HG03565 (cell line): ENCODE results near the gene FLT1.

ENCODE experiments used
- ATAC-seq: cut with Tn5 transposase; IDR thresholded peaks from one replicate; pipeline ENCODE4 v1.9.1; 2021; ENCODE audit warnings: mild to moderate bottlenecking, moderate library complexity; ENCODE audit not compliant: unreplicated experiment

FLT1 gene

DNA sequence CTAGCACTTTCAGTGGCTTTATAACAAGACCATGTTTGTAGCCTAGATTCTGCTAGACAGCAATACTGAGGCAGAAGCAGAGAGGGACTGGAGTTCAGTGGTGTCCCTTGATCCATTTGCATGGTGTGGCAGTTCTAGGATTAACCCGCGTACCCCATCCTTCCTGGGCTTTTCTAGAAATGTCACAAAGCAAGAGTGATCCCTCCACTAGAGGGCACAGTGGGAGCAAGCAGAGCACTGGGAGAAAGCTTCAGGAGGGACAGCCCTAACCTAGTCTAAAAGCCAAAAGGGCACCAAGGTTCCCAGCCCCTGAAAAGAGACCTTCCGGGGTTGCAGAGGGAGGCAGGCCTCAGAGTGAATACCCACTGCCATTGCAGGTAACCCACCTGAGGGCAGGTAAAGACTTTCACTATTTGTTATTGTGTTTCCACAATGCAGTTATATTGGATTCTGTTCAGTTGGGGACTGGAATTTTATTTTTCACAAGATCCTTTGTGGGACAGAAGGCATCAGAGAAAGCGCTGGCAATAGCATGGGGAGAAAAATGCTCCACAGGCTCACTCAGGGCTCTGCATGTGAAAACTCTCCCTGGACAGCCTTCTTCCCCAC, 170.6 kb downstream of the FLT1 start:
- ATAC-seq: no peak

DNA sequence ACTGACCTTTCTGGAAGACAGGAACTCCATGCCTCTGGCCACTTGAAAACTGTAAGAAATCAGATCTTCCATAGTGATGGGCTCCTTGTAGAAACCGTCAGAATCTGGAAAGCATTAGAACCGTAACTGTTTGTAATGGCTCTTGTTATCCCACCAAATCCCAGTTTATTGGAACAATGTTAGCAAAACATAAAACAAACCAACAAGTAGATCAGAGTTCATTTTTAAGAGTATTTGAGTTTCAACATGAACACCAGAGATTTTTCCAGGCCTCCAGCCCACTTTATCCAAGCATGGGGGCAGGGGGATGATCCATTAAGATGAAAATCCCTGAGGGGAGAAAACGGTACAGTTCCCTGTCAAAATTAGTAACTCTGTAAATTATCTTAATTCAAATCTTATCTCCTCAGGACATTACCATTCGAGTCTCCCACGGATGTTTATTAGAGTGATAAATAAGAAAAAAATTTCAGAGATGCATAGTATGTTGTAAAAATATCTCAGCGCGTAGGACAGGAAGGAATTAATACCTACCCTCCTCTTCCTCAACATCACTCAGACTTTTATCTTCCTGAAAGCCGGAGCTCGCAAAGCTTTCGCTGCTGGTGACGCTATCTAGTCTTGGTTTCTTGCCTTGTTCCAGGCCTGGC, 172.5 kb downstream of the FLT1 start:
- ATAC-seq: no peak

DNA sequence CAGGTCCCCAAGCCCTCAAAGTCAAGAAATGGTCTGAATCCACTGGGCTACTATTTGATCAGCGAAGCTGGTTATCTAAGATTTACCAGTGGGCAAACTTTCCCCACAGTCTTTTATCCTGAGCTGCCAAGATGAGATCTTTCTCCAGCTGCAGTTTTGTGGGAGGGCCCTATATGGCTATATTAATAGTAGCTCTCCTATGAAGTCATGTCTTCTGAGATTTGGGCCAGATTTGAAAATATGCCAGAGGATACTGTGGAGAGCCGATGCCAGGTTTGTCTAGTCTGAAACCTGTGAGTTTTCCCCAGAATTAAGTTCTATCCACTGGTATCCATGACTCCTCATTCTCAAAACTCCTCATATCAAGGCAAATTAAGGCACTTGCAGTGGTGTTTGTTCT, 173.2 kb downstream of the FLT1 start:
- no peak for ATAC-seq

DNA sequence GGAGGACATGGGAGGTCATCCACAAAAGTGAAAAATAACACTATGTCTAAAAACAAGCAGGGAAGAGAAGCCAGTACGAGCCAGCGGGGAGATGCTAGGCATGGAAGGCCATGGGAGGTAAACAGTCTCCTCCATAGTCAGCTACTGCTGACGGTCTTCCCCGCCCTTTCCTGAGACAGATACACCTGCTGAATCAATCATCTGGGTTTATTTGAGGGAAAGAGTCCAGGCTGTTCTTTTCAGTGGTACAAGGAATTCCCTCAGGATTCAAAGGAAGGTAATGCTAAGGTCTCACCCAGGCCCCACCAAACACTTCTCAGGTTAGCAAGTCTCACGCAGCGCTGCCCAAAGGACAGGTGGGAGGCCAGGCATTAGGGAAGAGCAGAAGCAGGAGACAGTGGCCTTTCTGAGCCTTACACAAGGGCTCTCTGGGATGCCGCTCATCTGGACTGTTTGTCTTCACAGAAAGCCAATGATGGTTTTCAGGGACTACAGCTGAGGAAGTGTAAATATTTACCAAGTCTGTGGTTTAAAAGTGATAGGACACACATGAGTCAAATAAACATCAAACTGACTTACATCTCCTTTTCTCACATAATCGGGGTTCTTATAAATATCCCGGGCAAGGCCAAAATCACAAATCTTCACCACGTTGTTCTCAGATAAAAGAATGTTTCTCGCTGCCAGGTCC, 173.9 kb downstream of the FLT1 start:
- no peak for ATAC-seq

DNA sequence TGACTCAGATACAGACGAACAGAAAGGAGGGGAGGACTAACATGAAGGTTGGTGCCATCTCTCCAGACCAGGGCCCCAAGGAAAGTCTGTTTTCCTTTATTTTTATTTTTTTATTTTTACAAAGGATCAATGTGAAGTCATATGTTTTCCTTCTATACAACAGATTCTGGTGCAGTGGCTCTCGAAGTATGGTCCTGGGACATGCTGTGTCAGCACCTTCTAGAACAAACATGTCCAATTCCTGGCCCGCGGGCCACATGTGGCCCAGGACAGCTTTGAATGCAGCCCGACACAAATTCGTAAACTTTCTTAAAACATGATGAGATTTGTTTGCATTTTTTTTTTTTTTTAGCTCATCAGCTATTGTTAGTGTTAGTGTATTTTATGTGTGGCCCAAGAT, 174.7 kb downstream of the FLT1 start:
- ATAC-seq: no peak

DNA sequence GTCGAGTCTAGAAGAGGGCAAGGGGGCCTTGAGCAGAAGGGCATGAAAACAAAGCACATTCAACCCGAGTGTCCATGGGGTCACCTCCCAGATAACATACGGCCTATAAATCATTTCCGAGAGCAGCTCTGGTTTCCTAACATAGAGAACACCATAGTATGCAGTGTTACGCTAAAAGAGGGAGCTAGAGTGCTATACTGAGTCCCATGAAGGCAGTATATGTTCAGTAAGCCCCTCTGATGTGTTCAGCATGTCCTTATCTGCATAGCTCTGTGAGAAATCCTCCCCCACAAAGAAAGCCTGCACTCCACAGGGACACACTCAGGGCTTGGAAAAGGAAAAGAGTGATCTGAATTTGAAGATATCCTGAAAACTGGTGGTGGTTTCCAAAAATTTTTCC, 175.4 kb downstream of the FLT1 start:
- no peak for ATAC-seq

DNA sequence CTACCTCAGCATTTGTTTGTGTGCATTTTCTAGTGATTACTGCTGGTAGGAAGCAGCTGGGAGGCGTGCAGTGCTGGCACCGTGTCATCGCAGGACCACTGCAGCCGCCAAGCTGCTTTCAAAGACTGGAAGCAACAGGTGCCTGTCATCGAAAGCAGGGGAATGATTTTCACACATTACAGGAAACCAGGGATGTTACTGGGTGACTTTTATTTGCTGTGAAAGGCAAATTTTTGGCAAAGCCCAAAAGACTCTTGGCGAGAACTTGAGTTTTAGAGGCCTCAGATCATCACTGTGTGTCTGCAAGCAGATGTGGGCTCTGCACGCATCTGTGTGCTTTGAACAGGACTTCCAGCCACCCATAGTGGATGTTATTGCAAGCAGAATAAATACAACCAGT, 176.4 kb downstream of the FLT1 start:
- ATAC-seq: no peak

DNA sequence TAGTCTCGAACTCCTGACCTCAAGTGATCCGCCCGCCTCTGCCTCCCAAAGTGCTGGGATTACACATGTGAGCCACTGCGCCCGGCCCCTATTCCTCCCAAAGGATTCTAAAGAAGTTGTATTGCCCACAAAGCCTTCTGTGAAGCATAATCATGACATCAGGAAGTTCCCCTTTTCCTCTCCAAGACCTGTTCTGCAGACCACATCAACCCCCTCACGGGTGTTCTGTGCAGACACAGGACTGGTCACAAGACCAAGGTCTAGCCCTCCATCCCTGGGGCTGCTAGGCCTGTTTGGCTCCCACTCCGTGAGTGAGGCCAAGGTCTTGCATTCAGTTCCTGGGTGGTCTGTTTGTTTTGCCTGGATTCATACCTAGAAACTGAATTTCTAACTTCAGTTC, 178.1 kb downstream of the FLT1 start:
- ATAC-seq: no peak

DNA sequence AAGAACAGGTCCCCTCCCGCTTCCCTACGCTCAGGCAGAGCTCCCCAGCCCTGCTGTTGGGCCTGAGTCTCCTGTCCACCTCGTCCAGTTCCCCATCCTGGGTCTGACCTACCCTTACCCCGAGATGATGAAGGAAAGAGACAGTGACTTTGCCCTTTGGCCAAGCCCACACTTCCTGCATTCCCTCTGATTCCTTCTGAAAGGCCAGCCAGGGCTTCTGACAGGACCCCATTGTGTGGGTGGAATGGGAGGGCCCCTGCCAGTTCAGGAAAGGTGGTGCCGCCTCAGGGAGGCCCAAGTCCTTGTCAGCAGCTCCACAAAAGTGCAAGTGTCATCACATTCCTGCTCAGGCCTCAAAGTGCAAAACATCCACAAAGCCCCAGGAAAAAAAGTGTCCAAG, 178.8 kb downstream of the FLT1 start:
- ATAC-seq: no peak

DNA sequence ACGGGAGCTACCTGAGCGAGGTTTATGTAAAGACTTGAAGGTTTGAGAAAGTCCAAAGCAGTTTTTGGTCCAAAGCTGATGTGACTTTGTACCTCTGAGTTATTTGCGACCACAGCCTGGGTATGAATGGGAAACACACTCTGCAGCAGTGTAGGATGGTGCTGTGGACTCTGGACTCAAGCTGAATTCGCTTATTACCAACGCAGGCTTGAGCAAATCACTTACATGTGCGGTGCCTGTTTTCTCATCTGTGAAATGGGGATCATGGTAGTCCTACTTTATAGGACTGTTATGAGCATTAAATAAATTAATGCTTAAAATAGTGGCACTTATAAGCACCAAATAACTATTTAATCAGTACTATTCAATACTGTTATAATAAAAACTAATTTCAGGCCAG, 180.0 kb downstream of the FLT1 start:
- no peak for ATAC-seq

DNA sequence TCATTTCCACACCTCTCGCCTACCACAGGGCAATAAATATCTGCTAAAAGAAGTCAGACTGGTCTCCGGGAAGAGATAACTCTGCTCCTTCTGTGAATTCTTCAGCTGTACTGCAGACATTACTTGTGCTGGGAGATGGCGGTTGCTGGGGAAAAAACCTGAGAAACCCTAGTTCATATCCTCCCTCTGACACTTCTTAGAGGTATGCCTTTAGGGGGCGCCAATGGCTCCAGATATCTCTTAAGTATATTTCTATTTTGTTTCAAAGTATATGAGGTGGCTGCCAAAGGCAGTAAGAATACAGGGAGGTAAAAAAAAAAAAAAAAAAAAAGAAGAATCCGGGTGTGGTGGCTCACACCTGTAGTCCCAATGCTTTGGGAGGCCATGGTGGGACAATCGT, 181.3 kb downstream of the FLT1 start:
- ATAC-seq: no peak

DNA sequence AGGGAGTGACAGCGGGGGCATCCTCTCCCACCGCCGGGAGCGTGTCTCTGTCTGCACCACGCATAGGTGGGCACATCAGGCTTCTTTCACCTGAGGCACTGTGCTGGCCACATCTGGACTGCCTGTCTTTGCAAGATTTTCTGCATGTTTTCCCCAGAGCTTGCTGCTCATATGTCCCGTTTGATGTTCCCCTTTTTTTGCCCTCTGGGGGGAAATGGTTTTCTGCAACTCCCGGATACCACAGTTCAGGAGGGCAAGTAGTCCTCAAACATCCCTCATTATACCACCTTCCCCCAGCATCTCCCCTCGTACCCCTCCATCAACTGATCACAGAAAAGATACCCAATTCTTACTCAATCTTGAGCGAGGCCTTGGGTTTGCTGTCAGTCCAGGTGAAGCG, 188.6 kb downstream of the FLT1 start:
- ATAC-seq: no peak

DNA sequence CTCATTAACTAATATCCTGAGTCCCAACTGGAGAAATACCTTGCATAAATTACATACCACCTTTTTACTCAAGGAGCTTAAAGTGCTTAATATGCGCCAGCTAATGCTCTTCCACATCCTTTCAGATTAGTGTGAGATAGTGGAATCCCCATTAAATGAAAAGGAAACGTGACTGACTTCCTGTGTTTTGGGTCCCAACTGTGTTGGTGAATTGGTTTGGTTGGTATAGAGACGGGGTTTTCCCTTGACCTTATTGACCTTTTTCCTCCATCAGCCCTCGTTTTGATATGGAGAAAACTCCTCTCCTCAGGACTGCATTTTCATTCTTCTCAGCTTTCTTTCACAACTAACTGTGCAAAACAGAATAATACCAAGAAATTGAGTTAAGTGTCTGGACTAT, 193.1 kb downstream of the FLT1 start:
- no peak for ATAC-seq

DNA sequence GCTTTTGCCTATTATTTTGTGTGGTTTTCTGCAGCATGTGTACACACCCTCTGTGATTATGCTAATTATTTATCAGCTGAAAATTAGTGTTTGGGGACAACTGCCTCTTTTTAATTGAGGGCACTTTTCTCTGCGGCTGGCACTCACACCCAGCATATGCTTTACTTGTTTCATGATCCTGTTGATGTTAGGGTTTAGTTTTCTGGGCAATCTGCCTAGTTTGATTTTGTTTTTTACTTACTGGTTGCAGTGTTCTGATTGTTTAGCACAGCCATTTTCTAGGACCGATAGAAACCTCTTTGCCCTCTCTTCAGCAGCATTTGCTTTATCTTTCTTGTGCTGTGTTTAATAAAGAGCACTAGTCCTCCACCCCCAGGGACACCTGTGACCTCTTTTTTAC, 195.0 kb downstream of the FLT1 start:
- no peak for ATAC-seq

DNA sequence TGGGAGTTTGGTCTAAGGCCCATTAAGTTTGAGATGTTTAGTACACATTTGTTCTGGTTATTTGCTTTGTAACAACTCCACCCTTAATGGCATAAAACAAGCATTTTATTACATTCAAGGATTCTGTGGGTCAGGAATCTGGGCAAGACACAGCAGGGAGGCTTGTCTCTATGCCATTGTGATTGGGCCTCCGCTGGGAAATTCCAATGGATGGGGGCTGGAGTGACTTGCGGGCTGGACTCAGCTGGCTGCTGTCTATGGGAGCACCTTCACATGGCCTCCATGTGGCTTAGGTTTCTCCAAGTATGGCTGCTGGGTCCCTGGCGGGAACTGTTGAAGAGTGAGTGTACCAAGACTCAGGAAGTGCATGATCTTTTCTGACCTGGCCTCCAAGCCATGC, 197.6 kb downstream of the FLT1 start:
- no peak for ATAC-seq

DNA sequence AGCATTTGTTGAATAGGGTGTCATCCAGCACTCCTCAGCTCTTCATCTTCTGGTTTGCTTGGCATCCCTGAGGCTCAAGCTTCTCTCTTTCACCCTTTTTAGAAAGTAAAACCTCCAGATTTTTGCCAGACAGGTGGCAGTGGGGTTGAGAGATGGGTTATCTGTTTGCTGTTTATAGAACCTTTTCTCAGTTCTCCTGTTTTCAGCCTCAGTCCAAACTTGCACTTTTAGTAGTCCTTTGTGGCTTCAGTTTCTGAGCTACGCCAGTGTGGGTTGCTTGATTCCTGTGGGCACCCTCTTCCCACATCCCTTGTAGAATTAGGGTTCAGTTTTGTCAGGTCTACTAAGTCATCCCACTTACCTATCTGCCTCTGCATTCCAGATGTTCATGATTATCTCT, 208.7 kb downstream of the FLT1 start:
- no peak for ATAC-seq

DNA sequence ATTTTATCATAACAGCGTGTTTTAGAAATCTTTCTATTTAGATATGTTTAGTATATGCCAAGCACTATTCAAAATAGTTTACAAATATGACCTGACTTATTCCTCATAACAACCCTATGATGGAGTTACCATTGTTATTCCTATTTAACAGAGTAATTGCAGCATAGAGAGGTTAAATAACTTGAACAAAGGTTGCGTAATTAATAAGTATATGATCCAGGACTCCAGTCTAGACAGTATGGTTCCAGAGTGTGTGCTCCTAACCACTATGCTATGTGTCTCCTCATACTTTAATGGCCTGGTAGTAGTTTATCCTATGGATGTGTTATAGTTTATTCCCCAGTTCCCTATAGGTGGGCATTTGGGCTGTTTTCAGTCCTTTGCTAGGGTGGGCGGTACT, 211.3 kb downstream of the FLT1 start:
- no peak for ATAC-seq

DNA sequence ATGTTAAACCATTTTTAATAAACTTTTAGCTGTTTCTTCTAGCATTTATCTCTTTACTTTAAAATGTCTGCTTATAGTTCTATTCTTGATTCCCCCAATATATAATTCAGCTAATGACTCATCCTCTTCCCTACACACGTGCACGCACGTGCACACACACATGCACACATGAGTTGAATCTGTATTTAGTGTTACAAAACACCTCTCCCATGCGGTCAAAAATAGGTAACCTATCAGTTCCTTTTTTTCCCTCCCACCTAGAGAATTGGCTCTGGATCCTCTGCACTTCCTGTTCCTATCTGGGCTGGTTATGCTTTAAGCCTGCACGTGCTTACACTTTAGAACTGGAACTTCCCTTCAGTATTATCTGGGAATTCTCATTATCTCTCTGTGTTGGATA, 212.5 kb downstream of the FLT1 start:
- no peak for ATAC-seq

DNA sequence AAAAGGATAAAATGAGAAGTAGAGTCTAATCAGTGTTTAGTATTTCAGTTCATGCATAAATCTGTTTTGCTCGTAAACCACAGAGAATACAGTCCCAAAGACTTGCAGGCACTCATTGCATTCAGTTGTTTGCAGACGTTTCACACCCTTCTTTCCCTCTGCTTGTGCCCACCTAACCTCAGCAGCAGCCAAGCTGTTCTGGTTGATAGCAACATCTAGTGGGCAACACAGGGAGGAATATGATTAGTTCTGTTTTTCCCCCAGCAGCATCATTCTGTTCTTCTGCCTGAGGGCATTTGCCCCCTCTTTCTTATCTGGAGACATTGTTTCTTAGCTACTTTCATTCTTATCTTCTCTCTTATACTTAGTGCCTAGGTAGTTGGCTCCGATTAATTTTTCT, 221.0 kb downstream of the FLT1 start:
- no peak for ATAC-seq

DNA sequence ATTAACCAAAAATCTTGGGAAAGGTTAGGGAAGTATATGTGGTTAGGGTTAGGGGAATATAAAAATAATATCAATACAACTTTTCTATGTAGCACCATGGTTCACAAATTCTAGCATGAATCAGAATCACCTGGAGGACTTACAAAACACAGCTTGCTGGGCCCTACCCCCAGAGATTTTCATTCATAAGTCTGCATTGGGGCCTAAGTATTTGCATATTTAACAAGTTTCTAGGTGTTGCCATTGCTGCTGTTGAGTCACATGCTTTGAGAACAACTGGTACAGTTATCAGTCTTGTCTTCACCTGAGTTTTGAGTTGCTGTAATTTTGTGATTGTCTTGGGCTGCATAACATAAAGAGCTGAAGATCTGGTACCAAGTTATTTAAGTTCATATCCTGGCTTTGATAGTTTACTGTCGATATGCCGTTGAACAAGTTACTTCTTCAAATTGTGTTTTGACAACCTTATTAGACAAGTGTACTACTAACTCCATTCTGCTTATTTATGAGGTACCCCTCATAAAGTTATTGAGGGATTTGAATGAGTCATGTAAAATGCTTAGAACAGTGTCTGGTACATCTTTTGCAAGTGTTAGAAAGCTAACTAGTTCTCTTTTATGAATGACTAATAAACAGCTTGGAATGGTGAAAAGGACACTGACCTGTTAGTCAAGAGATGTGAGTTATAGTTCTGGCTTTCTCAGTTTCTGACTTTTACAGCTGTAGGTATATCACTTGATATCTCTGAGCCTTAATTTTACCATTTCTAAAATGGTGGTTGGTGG, 223.7 kb downstream of the FLT1 start:
- ATAC-seq: no peak

DNA sequence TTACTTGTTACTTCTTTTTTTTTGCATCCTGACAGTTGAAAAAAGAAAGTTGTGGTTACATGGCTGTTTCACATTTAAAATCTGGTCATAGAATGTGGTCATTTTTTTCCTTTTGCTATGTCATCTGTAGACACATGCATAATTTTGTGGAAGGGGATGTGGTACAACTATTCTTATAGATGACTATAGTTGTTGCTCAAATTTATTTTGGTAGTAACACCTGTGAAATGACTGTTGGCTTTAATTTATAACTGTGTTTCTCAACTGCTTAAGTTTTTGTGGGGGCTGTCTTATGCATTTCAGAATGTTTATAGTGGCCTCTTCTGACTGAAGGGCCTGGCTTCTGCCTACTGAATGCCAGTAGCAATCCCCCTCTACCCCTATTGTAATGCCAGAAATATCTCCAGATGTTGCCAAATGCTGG, 226.1 kb downstream of the FLT1 start:
- peak; percentile 98 for ATAC-seq

DNA sequence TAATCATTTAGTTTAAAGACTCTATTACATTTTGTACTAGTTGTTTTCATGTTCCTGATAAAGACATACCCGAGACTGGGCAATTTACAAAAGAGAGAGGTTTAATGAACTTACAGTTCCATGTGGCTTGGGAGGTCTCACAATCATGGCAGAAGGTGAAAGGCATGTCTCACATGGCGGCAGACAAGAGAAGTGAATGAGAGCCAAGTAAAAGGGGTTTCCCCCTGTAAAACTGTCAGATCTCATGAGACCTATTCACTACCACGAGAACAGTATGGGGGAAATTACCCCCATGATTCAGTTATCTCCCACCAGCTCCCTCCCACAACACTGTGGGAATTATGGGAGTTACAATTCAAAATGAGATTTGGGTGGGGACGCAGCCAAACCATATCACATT, 227.4 kb downstream of the FLT1 start:
- no peak for ATAC-seq
